ENCODE data around the gene LARGE1.

Gene LARGE1

GRCh38 chr22:33715237-33715985 is 204.9 kb downstream of the LARGE1 start:
- no peak for DNase-seq
- Histone ChIP-seq H3K36me3 (no peaks in the 10 kb centered on the region), H3K4me3 (ENCODE audit: low read depth, low read length) (no peak overlapping the region), H3K4me1 (no peaks in the 10 kb centered on the region), H3K9me3 (no peaks in the 10 kb centered on the region; the same call in 1 of the 2 replicates), H3K27me3 (no peaks in the 10 kb centered on the region)
- no peak for TF ChIP-seq CTCF (IDR thresholded peaks at IDR 0.05; ENCODE audit: low read depth, low read length)

- no peak for DNase-seq
- no peak overlapping the region for H3K4me3 ChIP-seq (ENCODE audit: low read depth, low read length)
- H3K36me3 ChIP-seq, result no peaks in the 10 kb centered on the region
- no peaks in the 10 kb centered on the region for H3K4me1 ChIP-seq
- no peaks in the 10 kb centered on the region for H3K27me3 ChIP-seq
- TF ChIP-seq CTCF (IDR thresholded peaks at IDR 0.05; ENCODE audit: low read depth, low read length), result no peak
- H3K9me3 ChIP-seq, result no peaks in the 10 kb centered on the region; the same call in 1 of the 2 replicates
These were observed 209.9 kb downstream of the LARGE1 start for GRCh38 chr22:33710326-33710725.

GRCh38 chr22:33707581-33707980 is 212.7 kb downstream of the LARGE1 start:
- H3K4me3 ChIP-seq (ENCODE audit: low read depth, low read length), result no peak overlapping the region
- TF ChIP-seq CTCF (IDR thresholded peaks at IDR 0.05; ENCODE audit: low read depth, low read length), result no peak
- no peaks in the 10 kb centered on the region for H3K27me3 ChIP-seq
- no peaks in the 10 kb centered on the region for H3K36me3 ChIP-seq
- H3K4me1 ChIP-seq, result no peaks in the 10 kb centered on the region
- H3K9me3 ChIP-seq, result no peaks in the 10 kb centered on the region; the same call in 1 of the 2 replicates
- no peak for DNase-seq

- Histone ChIP-seq H3K4me1 (no peaks in the 10 kb centered on the region), H3K9me3 (no peaks in the 10 kb centered on the region; the same call in 1 of the 2 replicates), H3K27me3 (no peaks in the 10 kb centered on the region), H3K36me3 (no peaks in the 10 kb centered on the region), H3K4me3 (ENCODE audit: low read depth, low read length) (no peak overlapping the region)
- no peak for TF ChIP-seq CTCF (IDR thresholded peaks at IDR 0.05; ENCODE audit: low read depth, low read length)
- no peak for DNase-seq
These were observed 214.2 kb downstream of the LARGE1 start for GRCh38 chr22:33706100-33706499.

GRCh38 chr22:33699176-33699575 is 221.1 kb downstream of the LARGE1 start:
- no peaks in the 10 kb centered on the region for H3K4me1 ChIP-seq
- H3K4me3 ChIP-seq (ENCODE audit: low read depth, low read length), result no peak overlapping the region
- H3K27me3 ChIP-seq, result no peaks in the 10 kb centered on the region
- no peaks in the 10 kb centered on the region; the same call in none of the 2 replicates for H3K9me3 ChIP-seq
- DNase-seq, result no peak
- TF ChIP-seq CTCF (IDR thresholded peaks at IDR 0.05; ENCODE audit: low read depth, low read length), result no peak
- H3K36me3 ChIP-seq, result no peaks in the 10 kb centered on the region

GRCh38 chr22:33697640-33698039 is 222.6 kb downstream of the LARGE1 start:
- TF ChIP-seq CTCF (IDR thresholded peaks at IDR 0.05; ENCODE audit: low read depth, low read length), result no peak
- no peak for DNase-seq
- Histone ChIP-seq H3K9me3 (no peaks in the 10 kb centered on the region; the same call in none of the 2 replicates), H3K27me3 (no peaks in the 10 kb centered on the region), H3K36me3 (no peaks in the 10 kb centered on the region), H3K4me3 (ENCODE audit: low read depth, low read length) (no peak overlapping the region), H3K4me1 (no peaks in the 10 kb centered on the region)

Data from BE2C (cell line).